Mesenchymal stem cell (in vitro differentiated cells and primary cell): ENCODE results near the gene TMEM214.
A peak's percentile ranks its signal among the peaks of the same experiment; 100 is the strongest.

Experiments
- DNase-seq: peaks from one replicate; pipeline ENCODE4 v3.0.0-alpha.2; 2013
- H2AFZ ChIP-seq: one replicate; pipeline ENCODE4 v1.6.1; 2013; ENCODE audit warnings: low read depth, mild to moderate bottlenecking, control low read depth, inconsistent platforms, low read length, moderate library complexity
- H2AK5ac ChIP-seq: 2 replicates; pipeline ENCODE4 v1.6.1; 2013; ENCODE audit warnings: low read length, moderate library complexity, mild to moderate bottlenecking, inconsistent platforms; ENCODE audit not compliant: severe bottlenecking
- H2BK120ac ChIP-seq: one replicate; pipeline ENCODE4 v1.6.1; 2013; ENCODE audit warnings: low read depth, mild to moderate bottlenecking, inconsistent platforms, low read length, moderate library complexity
- H2BK12ac ChIP-seq, 2 experiments: one replicate each; pipeline ENCODE4 v1.6.1; 2013; ENCODE audit warnings: inconsistent platforms in 2 of 2, low read length in 2 of 2, mild to moderate bottlenecking in 2 of 2, moderate library complexity in 2 of 2, control low read depth in 1 of 2
- H2BK15ac ChIP-seq: one replicate; pipeline ENCODE4 v1.6.1; 2013; ENCODE audit warnings: mild to moderate bottlenecking, low read depth, inconsistent platforms; ENCODE audit not compliant: poor library complexity, severe bottlenecking
- H2BK5ac ChIP-seq: 2 replicates; pipeline ENCODE4 v1.6.1; 2013; ENCODE audit warnings: low read depth, mild to moderate bottlenecking, low read length, control low read depth, inconsistent platforms; ENCODE audit not compliant: poor library complexity, severe bottlenecking
- H3K14ac ChIP-seq, 2 experiments: one replicate each; pipeline ENCODE4 v1.6.1; 2013; ENCODE audit warnings: inconsistent platforms in 2 of 2, low read length in 2 of 2, control low read depth in 1 of 2, mild to moderate bottlenecking in 1 of 2, moderate library complexity in 1 of 2
- H3K18ac ChIP-seq, 2 experiments: one replicate each; pipeline ENCODE4 v1.6.1; 2013; ENCODE audit warnings: inconsistent platforms in 2 of 2, low read length in 2 of 2, control low read depth in 1 of 2, low read depth in 1 of 2, mild to moderate bottlenecking in 1 of 2
- H3K23ac ChIP-seq, 2 experiments: one replicate each; pipeline ENCODE4 v1.6.1; 2013; ENCODE audit warnings: inconsistent platforms in 2 of 2, low read length in 2 of 2, mild to moderate bottlenecking in 2 of 2, moderate library complexity in 2 of 2, control low read depth in 1 of 2
- H3K27ac ChIP-seq: 2 replicates; pipeline ENCODE4 v1.5.1; 2013; ENCODE audit warnings: mild to moderate bottlenecking, moderate library complexity, low read length, control low read depth, inconsistent platforms; ENCODE audit not compliant: poor library complexity, severe bottlenecking
- H3K27me3 ChIP-seq, 2 experiments: 2 replicates each; pipeline versions ENCODE4 v1.6.1 to v1.7.0; 2013; ENCODE audit warnings: low read length in 2 of 2, mild to moderate bottlenecking in 2 of 2, moderate library complexity in 2 of 2, control low read depth in 1 of 2, inconsistent platforms in 1 of 2; ENCODE audit not compliant: control insufficient read depth in 1 of 2, insufficient read depth in 1 of 2
- H3K36me3 ChIP-seq, 2 experiments: 2 replicates each; pipeline versions ENCODE4 v1.6.1 to v1.7.0; 2013; ENCODE audit warnings: low read length in 2 of 2, control low read depth in 1 of 2, inconsistent platforms in 1 of 2, low read depth in 1 of 2, mild to moderate bottlenecking in 1 of 2; ENCODE audit not compliant: insufficient read depth in 2 of 2, control insufficient read depth in 1 of 2
- H3K4ac ChIP-seq, 2 experiments: one replicate each; pipeline ENCODE4 v1.6.1; 2013; ENCODE audit warnings: inconsistent platforms in 2 of 2, low read length in 2 of 2, mild to moderate bottlenecking in 2 of 2, moderate library complexity in 2 of 2, control low read depth in 1 of 2, low read depth in 1 of 2
- H3K4me1 ChIP-seq: 2 replicates; pipeline ENCODE4 v1.6.1; 2013; ENCODE audit warnings: low read depth, low read length, control low read depth; ENCODE audit not compliant: control insufficient read depth, insufficient read depth
- H3K4me2 ChIP-seq: 2 replicates; pipeline ENCODE4 v1.6.1; 2013; ENCODE audit warnings: low read length, mild to moderate bottlenecking, inconsistent platforms; ENCODE audit not compliant: poor library complexity, severe bottlenecking
- H3K4me3 ChIP-seq, 2 experiments: 2 replicates each; pipeline versions ENCODE4 v1.5.1 to v1.7.0; 2013; ENCODE audit warnings: low read length in 2 of 2, mild to moderate bottlenecking in 2 of 2, control low read depth in 1 of 2, low read depth in 1 of 2; ENCODE audit not compliant: insufficient read depth in 1 of 2
- H3K79me1 ChIP-seq: replicated peaks from 2 replicates; pipeline ENCODE4 v1.6.1; 2013; ENCODE audit warnings: mild to moderate bottlenecking, control low read depth, low read length, inconsistent platforms; ENCODE audit not compliant: poor library complexity, severe bottlenecking
- H3K9ac ChIP-seq: 2 replicates; pipeline ENCODE4 v1.7.0; 2013; ENCODE audit warnings: mild to moderate bottlenecking, low read length, moderate library complexity
- H3K9me3 ChIP-seq: 2 replicates; pipeline ENCODE4 v1.7.0; 2013; ENCODE audit warnings: mild to moderate bottlenecking, low read length; ENCODE audit not compliant: control insufficient read depth
- H4K8ac ChIP-seq: one replicate; pipeline ENCODE4 v1.6.1; 2013; ENCODE audit warnings: inconsistent platforms, mild to moderate bottlenecking, low read length, moderate library complexity
- H4K91ac ChIP-seq: one replicate; pipeline ENCODE4 v1.6.1; 2013; ENCODE audit warnings: mild to moderate bottlenecking, low read length, inconsistent platforms
- WGBS: methylation state at CpG from one replicate; pipeline ENCODE4 v1.1.7; 2013; ENCODE audit warnings: mixed read lengths; 5-methylcytosine and 5-hydroxymethylcytosine counted together

Gene TMEM214

GRCh38 chr2:27080603-27080936 is 47.8 kb downstream of the TMEM214 start:
- Histone ChIP-seq H4K8ac (peak overlapping the region; percentile 83), H3K36me3 (peaks cover 11 to 14% of the 10 kb centered on the region in 2 experiments), H4K91ac (peak overlapping the region; percentile 95), H2BK5ac (no peak overlapping the region), H3K23ac (peak overlapping the region in 1 of 2 experiments; percentile 89), H3K27ac (no peak overlapping the region), H3K4me1 (peaks cover 20% of the 10 kb centered on the region), H2BK15ac (peak overlapping the region; percentile 26), H3K27me3 (no peaks in the 10 kb centered on the region), H3K18ac (peak overlapping the region; percentile 45 to 81), H2BK120ac (no peak overlapping the region), H3K79me1 (no peaks in the 10 kb centered on the region), H3K14ac (peak overlapping the region in 1 of 2 experiments; percentile 82), H3K4me3 (peak overlapping the region in 1 of 2 experiments; percentile 93), H3K9me3 (no peaks in the 10 kb centered on the region), H2AK5ac (peak overlapping the region; percentile 34), H3K4ac (peak overlapping the region; percentile 86 to 97), H3K9ac (peak overlapping the region; percentile 91), H3K4me2 (peak overlapping the region; percentile 17), H2AFZ (no peak overlapping the region), H2BK12ac (peak overlapping the region; percentile 94)
- no peak for DNase-seq
- 98% methylated on average over 14 of the region's 14 CpGs for WGBS

DNA sequence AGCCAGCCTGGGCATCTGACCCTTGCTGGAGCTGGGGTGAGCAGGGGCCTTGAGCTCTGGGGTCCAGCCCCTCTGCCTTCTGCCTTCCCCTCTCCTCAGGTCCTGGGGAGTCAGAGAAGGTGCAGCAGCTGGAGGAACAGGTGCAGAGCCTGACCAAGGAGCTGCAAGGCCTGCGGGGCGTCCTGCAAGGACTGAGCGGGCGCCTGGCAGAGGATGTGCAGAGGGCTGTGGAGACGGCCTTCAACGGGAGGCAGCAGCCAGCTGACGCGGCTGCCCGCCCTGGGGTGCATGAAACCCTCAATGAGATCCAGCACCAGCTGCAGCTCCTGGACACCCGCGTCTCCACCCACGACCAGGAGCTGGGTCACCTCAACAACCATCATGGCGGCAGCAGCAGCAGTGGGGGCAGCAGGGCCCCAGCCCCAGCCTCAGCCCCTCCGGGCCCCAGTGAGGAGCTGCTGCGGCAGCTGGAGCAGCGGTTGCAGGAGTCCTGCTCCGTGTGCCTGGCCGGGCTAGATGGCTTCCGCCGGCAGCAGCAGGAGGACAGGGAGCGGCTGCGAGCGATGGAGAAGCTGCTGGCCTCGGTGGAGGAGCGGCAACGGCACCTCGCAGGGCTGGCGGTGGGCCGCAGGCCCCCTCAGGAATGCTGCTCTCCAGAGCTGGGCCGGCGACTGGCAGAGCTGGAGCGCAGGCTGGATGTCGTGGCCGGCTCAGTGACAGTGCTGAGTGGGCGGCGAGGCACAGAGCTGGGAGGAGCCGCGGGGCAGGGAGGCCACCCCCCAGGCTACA is 49.4 kb downstream of the TMEM214 start:
- H3K79me1 ChIP-seq, result no peaks in the 10 kb centered on the region
- H3K27ac ChIP-seq, result no peak overlapping the region
- no peak overlapping the region for H2BK120ac ChIP-seq
- no peak overlapping the region for H2BK15ac ChIP-seq
- peaks cover 29% of the 10 kb centered on the region for H3K4me1 ChIP-seq
- H4K8ac ChIP-seq, result no peak overlapping the region
- 95% methylated on average over 38 of the region's 38 CpGs for WGBS
- H3K4ac ChIP-seq, result no peak overlapping the region
- no peak overlapping the region for H2AFZ ChIP-seq
- H3K9me3 ChIP-seq, result no peaks in the 10 kb centered on the region
- peak overlapping the region in 1 of 2 experiments; percentile 24 for H2BK12ac ChIP-seq
- no peaks in the 10 kb centered on the region for H3K27me3 ChIP-seq
- no peak overlapping the region for H2AK5ac ChIP-seq
- no peak overlapping the region for H3K9ac ChIP-seq
- no peak for DNase-seq
- H4K91ac ChIP-seq, result peak overlapping the region; percentile 18
- no peak overlapping the region for H2BK5ac ChIP-seq
- H3K4me2 ChIP-seq, result no peak overlapping the region
- H3K36me3 ChIP-seq, result peaks cover 11 to 14% of the 10 kb centered on the region in 2 experiments
- H3K23ac ChIP-seq, result no peak overlapping the region
- H3K14ac ChIP-seq, result no peak overlapping the region
- H3K4me3 ChIP-seq, result no peak overlapping the region
- H3K18ac ChIP-seq, result no peak overlapping the region

DNA sequence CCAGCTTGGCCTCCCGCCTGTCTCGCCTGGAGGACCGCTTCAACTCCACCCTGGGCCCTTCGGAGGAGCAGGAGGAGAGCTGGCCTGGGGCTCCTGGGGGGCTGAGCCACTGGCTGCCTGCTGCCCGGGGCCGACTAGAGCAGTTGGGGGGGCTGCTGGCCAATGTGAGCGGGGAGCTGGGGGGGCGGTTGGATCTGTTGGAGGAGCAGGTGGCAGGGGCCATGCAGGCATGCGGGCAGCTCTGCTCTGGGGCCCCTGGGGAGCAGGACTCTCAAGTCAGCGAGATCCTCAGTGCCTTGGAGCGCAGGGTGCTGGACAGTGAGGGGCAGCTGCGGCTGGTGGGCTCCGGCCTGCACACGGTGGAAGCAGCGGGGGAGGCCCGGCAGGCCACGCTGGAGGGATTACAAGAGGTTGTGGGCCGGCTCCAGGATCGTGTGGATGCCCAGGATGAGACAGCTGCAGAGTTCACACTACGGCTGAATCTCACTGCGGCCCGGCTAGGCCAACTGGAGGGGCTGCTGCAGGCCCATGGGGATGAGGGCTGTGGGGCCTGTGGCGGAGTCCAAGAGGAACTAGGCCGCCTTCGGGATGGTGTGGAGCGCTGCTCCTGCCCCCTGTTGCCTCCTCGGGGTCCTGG is 50.1 kb downstream of the TMEM214 start:
- WGBS, result 96% methylated on average over 27 of the region's 27 CpGs
- Histone ChIP-seq H3K18ac (no peak overlapping the region), H3K4ac (no peak overlapping the region), H3K27me3 (no peaks in the 10 kb centered on the region), H2AK5ac (no peak overlapping the region), H3K4me3 (no peak overlapping the region), H4K91ac (no peak overlapping the region), H2AFZ (no peak overlapping the region), H2BK12ac (no peak overlapping the region), H3K9me3 (no peaks in the 10 kb centered on the region), H4K8ac (no peak overlapping the region), H2BK15ac (no peak overlapping the region), H3K14ac (no peak overlapping the region), H3K9ac (no peak overlapping the region), H3K36me3 (peaks cover 11 to 14% of the 10 kb centered on the region in 2 experiments), H3K79me1 (no peaks in the 10 kb centered on the region), H2BK5ac (no peak overlapping the region), H3K27ac (no peak overlapping the region), H3K23ac (no peak overlapping the region), H3K4me2 (no peak overlapping the region), H2BK120ac (no peak overlapping the region), H3K4me1 (peaks cover 30% of the 10 kb centered on the region)
- DNase-seq, result no peak
